ENCODE measurements around the gene IDH1.

DNA sequence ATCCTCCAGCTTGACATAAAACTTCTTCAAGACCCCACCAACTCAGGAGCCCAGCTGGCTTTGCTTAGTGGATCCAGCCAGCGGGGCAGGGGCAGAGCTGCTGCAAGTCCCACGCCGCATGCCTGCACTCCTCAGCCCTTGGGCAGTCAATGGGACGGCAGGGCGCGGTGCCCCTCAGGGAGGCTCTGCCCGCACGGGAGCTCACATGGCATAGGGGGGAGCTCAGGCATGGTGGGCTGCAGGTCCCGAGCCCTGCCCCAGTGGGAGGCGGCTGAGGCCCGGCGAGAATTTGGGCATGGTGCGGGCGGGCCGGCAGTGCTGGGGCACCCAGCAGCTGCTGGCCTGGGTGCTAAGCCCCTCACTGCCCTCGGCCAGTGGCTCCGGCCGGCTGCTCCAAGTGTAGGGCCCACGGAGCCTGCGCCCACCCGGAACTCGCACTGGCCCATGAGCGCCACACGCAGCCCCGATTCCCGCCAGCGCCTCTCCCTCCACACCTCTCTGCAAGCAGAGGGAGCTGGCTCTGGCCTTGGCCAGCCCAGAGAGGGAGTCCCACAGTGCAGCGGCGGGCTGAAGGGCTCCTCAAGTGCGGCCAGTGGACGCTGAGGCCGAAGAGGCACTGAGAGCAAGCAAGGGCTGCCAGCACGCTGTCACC, 27.2 kb downstream of the IDH1 start:
- TF ChIP-seq CTCF (IDR thresholded peaks at IDR 0.05): no peak
- no peak for TF ChIP-seq EP300 (IDR thresholded peaks at IDR 0.05)
- no peak for TF ChIP-seq POLR2A (IDR thresholded peaks at IDR 0.05)

Data from gastroesophageal sphincter (tissue), 3 donors.